Pons (tissue), 1 donor: ENCODE results near the gene CCDC74A.
"Not testable (repeated sequence)": the region's sequence is repeated elsewhere in the genome, so short reads cannot be mapped to it uniquely, and the experiment has no call there.

Experiments
- DNase-seq: peaks from one replicate; pipeline ENCODE4 v3.0.0-alpha.2; 2016; ENCODE audit warnings: low spot score

The CCDC74A gene

GRCh38 chr2:131529864-131530445 lies 2.3 kb downstream of the CCDC74A start:
- DNase-seq = not testable (repeated sequence)

- DNase-seq = not testable (repeated sequence)
Measured at GRCh38 chr2:131530626-131531344, 3.1 kb downstream of the CCDC74A start.

- not testable (repeated sequence) for DNase-seq
Measured at GRCh38 chr2:131531547-131532185, 4.0 kb downstream of the CCDC74A start.

GRCh38 chr2:131532723-131533608 lies 5.3 kb downstream of the CCDC74A start:
- DNase-seq = not testable (repeated sequence)

GRCh38 chr2:131533609-131534316 lies 6.1 kb downstream of the CCDC74A start:
- not testable (repeated sequence) for DNase-seq

GRCh38 chr2:131534317-131534672 lies 6.6 kb downstream of the CCDC74A start:
- DNase-seq = not testable (repeated sequence)

GRCh38 chr2:131534965-131535364 lies 7.3 kb downstream of the CCDC74A start:
- not testable (repeated sequence) for DNase-seq

- DNase-seq = no peak
Measured at GRCh38 chr2:131535526-131535925, 7.8 kb downstream of the CCDC74A start.

GRCh38 chr2:131535951-131536826 lies 8.5 kb downstream of the CCDC74A start:
- DNase-seq = not testable (repeated sequence)

GRCh38 chr2:131536841-131537240 lies 9.2 kb downstream of the CCDC74A start:
- not testable (repeated sequence) for DNase-seq

- DNase-seq = not testable (repeated sequence)
Measured at GRCh38 chr2:131538856-131539255, 11.2 kb downstream of the CCDC74A start.

GRCh38 chr2:131542438-131543384 lies 15.0 kb downstream of the CCDC74A start:
- DNase-seq = no peak

- no peak for DNase-seq
Measured at GRCh38 chr2:131543385-131543891, 15.8 kb downstream of the CCDC74A start.

GRCh38 chr2:131544006-131544812 lies 16.5 kb downstream of the CCDC74A start:
- DNase-seq = not testable (repeated sequence)

GRCh38 chr2:131544813-131545165 lies 17.1 kb downstream of the CCDC74A start:
- not testable (repeated sequence) for DNase-seq

GRCh38 chr2:131552871-131553270 lies 25.2 kb downstream of the CCDC74A start:
- DNase-seq = no peak

- no peak for DNase-seq
Measured at GRCh38 chr2:131556998-131557397, 29.3 kb downstream of the CCDC74A start.
